GF-D8 (cell line): ENCODE results near the gene TECPR2.

ENCODE experiments used
- DNase-seq: peaks from one replicate; lab custom pipeline; 2025; lab: John Stamatoyannopoulos, UW

Gene TECPR2

GRCh38 chr14:102496958-102497744 is 134.4 kb downstream of the TECPR2 start:
- no peak for DNase-seq

GRCh38 chr14:102497998-102498677 is 135.4 kb downstream of the TECPR2 start:
- no peak for DNase-seq

GRCh38 chr14:102498678-102499265 is 136.0 kb downstream of the TECPR2 start:
- DNase-seq = no peak

- no peak for DNase-seq
Measured at GRCh38 chr14:102499401-102500157, 136.8 kb downstream of the TECPR2 start.

- no peak for DNase-seq
Measured at GRCh38 chr14:102500158-102500662, 137.5 kb downstream of the TECPR2 start.

- no peak for DNase-seq
Measured at GRCh38 chr14:102500713-102501112, 138.0 kb downstream of the TECPR2 start.

GRCh38 chr14:102501751-102502315 is 139.1 kb downstream of the TECPR2 start:
- no peak for DNase-seq

- DNase-seq = no peak
Measured at GRCh38 chr14:102502571-102502970, 139.8 kb downstream of the TECPR2 start.

- DNase-seq = no peak
Measured at GRCh38 chr14:102503641-102504327, 141.0 kb downstream of the TECPR2 start.

- DNase-seq = no peak
Measured at GRCh38 chr14:102504328-102504999, 141.7 kb downstream of the TECPR2 start.

GRCh38 chr14:102505000-102505619 is 142.4 kb downstream of the TECPR2 start:
- no peak for DNase-seq

GRCh38 chr14:102505775-102506625 is 143.3 kb downstream of the TECPR2 start:
- no peak for DNase-seq

- no peak for DNase-seq
Measured at GRCh38 chr14:102506626-102506925, 143.8 kb downstream of the TECPR2 start.

GRCh38 chr14:102507081-102507856 is 144.5 kb downstream of the TECPR2 start:
- DNase-seq = no peak

GRCh38 chr14:102507857-102508312 is 145.1 kb downstream of the TECPR2 start:
- no peak for DNase-seq

GRCh38 chr14:102508410-102508773 is 145.7 kb downstream of the TECPR2 start:
- DNase-seq = no peak

- no peak for DNase-seq
Measured at GRCh38 chr14:102508774-102509745, 146.3 kb downstream of the TECPR2 start.
